Nephron progenitor cell (in vitro differentiated cells): ENCODE data around the gene GFPT2.

Experiments
- DNase-seq: peaks from one replicate; pipeline ENCODE4 v3.0.0; 2021
- H3K27ac Mint-ChIP-seq: 2 replicates; pipeline ENCODE4 v1.8.0; 2021; ENCODE audit warnings: mild to moderate bottlenecking, moderate library complexity, mixed read lengths
- H3K27me3 Mint-ChIP-seq: 2 replicates; pipeline ENCODE4 v1.8.0; 2021; ENCODE audit warnings: mild to moderate bottlenecking, low read depth, mixed read lengths; ENCODE audit not compliant: poor library complexity
- H3K36me3 Mint-ChIP-seq: 2 replicates; pipeline ENCODE4 v1.8.0; 2021; ENCODE audit warnings: low read depth, mixed read lengths
- H3K4me1 Mint-ChIP-seq: 2 replicates; pipeline ENCODE4 v1.8.0; 2021; ENCODE audit warnings: mixed read lengths
- H3K4me3 Mint-ChIP-seq: 2 replicates; pipeline ENCODE4 v1.8.0; 2021; ENCODE audit warnings: mild to moderate bottlenecking, moderate library complexity, mixed read lengths
- H3K9me3 Mint-ChIP-seq: 2 replicates; pipeline ENCODE4 v1.8.0; 2021; ENCODE audit warnings: mild to moderate bottlenecking, moderate library complexity, mixed read lengths
- TF ChIP-seq, protein P1 (sequence below): fragments of 200-600 bp; sonication (generic); IDR thresholded peaks from 2 replicates; pipeline ENCODE4 v1.5.0; 2021; ENCODE audit warnings: antibody characterized with exemption

Gene GFPT2

DNA sequence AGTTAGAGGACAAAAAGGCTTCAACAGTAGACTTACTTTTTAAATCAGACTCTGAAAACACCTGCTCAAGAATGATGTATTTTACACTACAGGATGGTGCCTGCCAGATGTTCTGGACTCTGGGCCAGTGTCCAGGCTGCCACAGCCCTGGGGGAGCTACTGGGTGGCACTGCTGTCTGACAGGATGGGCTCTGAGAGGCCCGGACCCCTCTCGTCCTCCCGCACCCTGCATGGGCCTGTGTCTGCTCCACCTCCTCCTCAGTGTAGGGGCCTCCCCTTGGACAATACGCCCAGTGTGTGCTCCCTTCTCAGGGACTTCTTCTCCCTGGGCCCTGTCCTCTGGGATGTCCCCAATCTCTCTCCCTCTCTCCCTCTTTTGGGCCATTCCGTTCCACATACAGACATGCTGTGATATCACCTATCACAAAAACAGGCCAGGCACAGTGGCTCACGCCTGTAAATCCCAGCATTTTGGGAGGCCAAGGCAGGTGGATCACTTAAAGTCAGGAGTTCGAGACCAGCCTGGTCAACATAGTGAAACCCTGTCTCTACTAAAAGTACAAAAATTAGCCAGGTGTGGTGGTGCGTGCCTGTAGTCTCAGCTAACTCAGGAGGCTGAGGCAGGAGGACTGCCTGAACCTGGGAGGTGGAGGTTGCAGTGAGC, 23.4 kb downstream of the GFPT2 start:
- DNase-seq = no peak
- Mint-ChIP-seq H3K9me3 (peaks cover 6% of the 10 kb centered on the region), H3K27me3 (no peaks in the 10 kb centered on the region), H3K36me3 (peaks cover 63% of the 10 kb centered on the region), H3K4me3 (no peak overlapping the region), H3K27ac (no peak overlapping the region), H3K4me1 (peaks cover 11% of the 10 kb centered on the region)
- TF ChIP-seq, protein P1, sequence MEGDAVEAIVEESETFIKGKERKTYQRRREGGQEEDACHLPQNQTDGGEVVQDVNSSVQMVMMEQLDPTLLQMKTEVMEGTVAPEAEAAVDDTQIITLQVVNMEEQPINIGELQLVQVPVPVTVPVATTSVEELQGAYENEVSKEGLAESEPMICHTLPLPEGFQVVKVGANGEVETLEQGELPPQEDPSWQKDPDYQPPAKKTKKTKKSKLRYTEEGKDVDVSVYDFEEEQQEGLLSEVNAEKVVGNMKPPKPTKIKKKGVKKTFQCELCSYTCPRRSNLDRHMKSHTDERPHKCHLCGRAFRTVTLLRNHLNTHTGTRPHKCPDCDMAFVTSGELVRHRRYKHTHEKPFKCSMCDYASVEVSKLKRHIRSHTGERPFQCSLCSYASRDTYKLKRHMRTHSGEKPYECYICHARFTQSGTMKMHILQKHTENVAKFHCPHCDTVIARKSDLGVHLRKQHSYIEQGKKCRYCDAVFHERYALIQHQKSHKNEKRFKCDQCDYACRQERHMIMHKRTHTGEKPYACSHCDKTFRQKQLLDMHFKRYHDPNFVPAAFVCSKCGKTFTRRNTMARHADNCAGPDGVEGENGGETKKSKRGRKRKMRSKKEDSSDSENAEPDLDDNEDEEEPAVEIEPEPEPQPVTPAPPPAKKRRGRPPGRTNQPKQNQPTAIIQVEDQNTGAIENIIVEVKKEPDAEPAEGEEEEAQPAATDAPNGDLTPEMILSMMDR = no peak

DNA sequence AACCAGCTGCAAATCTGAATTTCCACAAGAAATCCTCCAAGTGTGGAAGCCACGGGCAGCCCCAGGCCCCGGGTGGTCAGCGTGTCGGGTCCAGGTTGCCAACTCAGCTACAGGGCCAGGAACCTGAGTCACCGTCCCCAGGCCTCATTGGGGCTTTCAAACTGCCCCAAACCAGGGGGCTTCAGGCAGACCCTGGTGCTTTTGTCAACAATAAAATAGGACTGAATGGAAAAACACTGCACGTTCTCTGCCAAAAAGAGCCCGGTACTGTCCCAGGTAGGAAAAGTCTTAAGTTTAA, 24.0 kb downstream of the GFPT2 start:
- peaks cover 60% of the 10 kb centered on the region for H3K36me3 Mint-ChIP-seq
- TF ChIP-seq, protein P1 = no peak
- H3K4me1 Mint-ChIP-seq = peaks cover 11% of the 10 kb centered on the region
- H3K4me3 Mint-ChIP-seq = no peak overlapping the region
- no peak overlapping the region for H3K27ac Mint-ChIP-seq
- peaks cover 6% of the 10 kb centered on the region for H3K9me3 Mint-ChIP-seq
- no peak for DNase-seq
- H3K27me3 Mint-ChIP-seq = no peaks in the 10 kb centered on the region

DNA sequence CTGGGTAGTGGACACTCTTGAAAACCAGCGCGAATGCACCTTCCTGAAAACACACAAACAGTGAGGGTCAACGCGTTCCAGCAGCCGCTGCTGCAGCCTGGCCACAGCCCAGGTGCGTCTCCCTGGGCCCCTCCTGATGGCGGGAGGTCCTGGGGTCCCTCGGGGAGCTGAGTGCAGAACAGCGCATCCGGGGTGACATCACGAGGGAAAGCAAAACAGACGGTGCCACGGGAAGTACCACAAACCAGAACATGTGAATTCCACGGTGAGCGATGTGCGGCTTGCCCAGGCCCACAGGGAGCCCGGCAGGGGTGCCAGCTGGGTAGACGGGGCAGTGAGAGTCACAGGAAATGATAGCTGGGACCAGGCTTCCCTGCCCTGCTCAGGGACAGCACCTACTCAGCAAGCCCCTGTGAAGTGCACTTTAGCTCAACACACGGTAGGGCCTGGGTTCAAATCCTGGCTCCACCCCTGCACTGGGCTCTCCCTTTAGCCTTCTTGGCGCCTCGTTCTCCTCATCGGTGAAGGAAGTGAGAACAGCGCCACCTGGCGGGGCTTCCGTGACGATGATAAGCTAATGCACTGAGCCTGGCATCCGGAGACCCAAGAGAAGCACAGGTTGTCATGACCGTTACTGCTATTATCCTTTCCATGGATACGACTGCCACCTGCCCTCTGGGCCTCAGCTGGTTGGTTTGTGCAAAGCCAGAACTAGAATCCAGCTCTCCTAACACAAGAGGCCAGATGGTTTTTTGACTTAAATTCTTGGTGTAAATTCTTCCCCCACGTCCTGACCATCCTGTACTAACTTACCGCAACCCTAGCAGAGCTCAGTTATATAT, 24.6 kb downstream of the GFPT2 start:
- H3K27me3 Mint-ChIP-seq = no peaks in the 10 kb centered on the region
- TF ChIP-seq, protein P1 = peak; percentile 75
- H3K36me3 Mint-ChIP-seq = peaks cover 60% of the 10 kb centered on the region
- H3K4me1 Mint-ChIP-seq = peaks cover 11% of the 10 kb centered on the region
- no peak overlapping the region for H3K4me3 Mint-ChIP-seq
- peaks cover 4% of the 10 kb centered on the region for H3K9me3 Mint-ChIP-seq
- H3K27ac Mint-ChIP-seq = no peak overlapping the region
- DNase-seq = peak; percentile 82

DNA sequence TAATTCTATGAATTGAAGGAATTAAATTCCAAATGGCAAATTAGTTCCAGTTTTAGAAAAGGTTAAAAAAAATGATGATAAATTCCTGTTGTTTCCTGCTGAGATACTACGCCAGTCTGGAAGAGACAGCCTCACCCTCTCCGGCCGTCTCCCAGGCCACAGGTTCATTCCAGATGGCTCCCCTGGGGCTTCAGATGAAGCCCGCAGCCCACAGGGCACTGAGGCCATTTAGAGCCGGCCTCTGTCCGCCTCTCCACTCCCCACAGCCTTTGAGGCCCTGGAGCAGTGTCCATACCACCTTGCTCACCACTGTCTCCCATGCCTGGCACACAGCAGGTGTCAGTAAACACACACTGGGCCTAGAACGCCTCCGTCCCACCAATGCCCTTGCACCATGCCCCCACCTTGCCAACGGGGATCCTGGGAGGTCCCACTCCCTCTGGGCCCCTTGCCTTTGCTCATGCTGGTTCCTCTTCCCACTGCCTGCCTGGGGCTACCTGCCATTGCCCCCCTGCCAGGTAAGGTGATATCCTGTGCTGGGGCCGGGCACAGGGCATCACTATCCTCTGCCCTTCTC, 26.1 kb downstream of the GFPT2 start:
- H3K4me3 Mint-ChIP-seq = no peak overlapping the region
- peaks cover 61% of the 10 kb centered on the region for H3K36me3 Mint-ChIP-seq
- no peak overlapping the region for H3K27ac Mint-ChIP-seq
- no peaks in the 10 kb centered on the region for H3K27me3 Mint-ChIP-seq
- DNase-seq = no peak
- no peaks in the 10 kb centered on the region for H3K9me3 Mint-ChIP-seq
- H3K4me1 Mint-ChIP-seq = peaks cover 15% of the 10 kb centered on the region
- TF ChIP-seq, protein P1 = no peak

DNA sequence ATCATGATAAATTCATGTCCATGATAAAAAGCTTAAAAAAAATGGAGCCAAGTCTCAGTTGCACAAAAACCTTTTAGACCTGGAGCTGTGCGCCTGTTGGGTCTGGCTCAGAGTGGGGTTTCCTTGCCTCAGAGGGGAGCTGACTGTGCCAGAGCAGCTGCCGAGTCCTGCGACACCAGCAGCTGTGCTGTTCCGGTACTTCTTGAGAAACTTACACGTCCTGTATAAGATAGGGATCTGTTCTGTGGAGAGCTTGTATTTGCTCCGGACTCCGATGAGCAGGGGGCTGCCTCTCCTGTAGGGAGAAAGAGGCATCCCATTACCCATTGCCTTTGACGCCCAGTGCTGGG, 28.6 kb downstream of the GFPT2 start:
- Mint-ChIP-seq H3K9me3 (no peaks in the 10 kb centered on the region), H3K27ac (peak overlapping the region; percentile 67), H3K36me3 (peaks cover 58% of the 10 kb centered on the region), H3K27me3 (no peaks in the 10 kb centered on the region), H3K4me1 (peaks cover 10% of the 10 kb centered on the region), H3K4me3 (no peak overlapping the region)
- no peak for DNase-seq
- TF ChIP-seq, protein P1 = no peak
